H1 (cell line): ENCODE data around the gene IL6R. TPM values are rescaled to one million over a fixed set of nuclear protein-coding genes. Genes with fewer than 3 reads are reported as not detected.
"Not testable (repeated sequence)": the region's sequence is repeated elsewhere in the genome, so short reads cannot be mapped to it uniquely, and the experiment has no call there.

Experiments used
- CTCF ChIA-PET: fragments of 300-600 bp; sonication (Branson Sonifier 250); formaldehyde crosslinking; loops from one replicate; lab custom pipeline; 2021; ENCODE audit not compliant: partially characterized antibody; lab: Charles Lee
- POLR2A ChIA-PET: fragments of 300-600 bp; sonication (Branson Sonifier 250); formaldehyde crosslinking; loops from one replicate; lab custom pipeline; 2021; ENCODE audit warnings: inconsistent platforms; ENCODE audit not compliant: partially characterized antibody; lab: Charles Lee
- DNase-seq, 2 experiments: peaks; one replicate each; pipeline versions ENCODE4 v3.0.0 to v3.0.0-alpha.2; 2010 to 2022; ENCODE audit warnings: low spot score in 2 of 2, low read depth in 1 of 2, mixed read lengths in 1 of 2
- FAIRE-seq: peaks from 2 replicates; lab custom pipeline; 2011; peaks lifted over from hg19 to GRCh38; lab: Jason Lieb, UNC
- H2AFZ ChIP-seq: 2 replicates; pipeline ENCODE4 v1.8.1; 2012; ENCODE audit warnings: low read length, inconsistent platforms
- H2AK5ac ChIP-seq: 2 replicates; pipeline ENCODE4 v1.6.1; 2013; ENCODE audit warnings: low read depth, low read length
- H2BK120ac ChIP-seq: replicated peaks from 2 replicates; pipeline ENCODE3; 2013; ENCODE audit warnings: low read depth, low read length, inconsistent platforms
- H2BK12ac ChIP-seq: 2 replicates; pipeline ENCODE4 v1.6.1; 2013; ENCODE audit warnings: low read depth, low read length
- H2BK15ac ChIP-seq: 2 replicates; pipeline ENCODE4 v1.6.1; 2013; ENCODE audit warnings: low read length
- H2BK20ac ChIP-seq: 2 replicates; pipeline ENCODE4 v1.6.1; 2013; ENCODE audit warnings: low read length
- H2BK5ac ChIP-seq: 2 replicates; pipeline ENCODE4 v1.6.1; 2013; ENCODE audit warnings: low read depth, low read length
- H3K14ac ChIP-seq: 2 replicates; pipeline ENCODE4 v1.6.1; 2013; ENCODE audit warnings: inconsistent platforms; ENCODE audit not compliant: insufficient read length
- H3K18ac ChIP-seq: 2 replicates; pipeline ENCODE4 v1.6.1; 2013; ENCODE audit warnings: low read length; ENCODE audit errors: extremely low read depth
- H3K23ac ChIP-seq: 2 replicates; pipeline ENCODE4 v1.6.1; 2013; ENCODE audit warnings: inconsistent platforms; ENCODE audit not compliant: insufficient read length
- H3K23me2 ChIP-seq: 2 replicates; pipeline ENCODE4 v1.6.1; 2013; ENCODE audit warnings: low read depth, low read length
- H3K27ac ChIP-seq: 2 replicates; pipeline ENCODE4 v1.6.1; 2011; ENCODE audit warnings: low read depth, low read length, inconsistent platforms
- H3K27me3 ChIP-seq, 4 experiments: replicated peaks in 1 of 4; 1 replicate in 1 of 4; 2 replicates in 3 of 4; pipeline versions ENCODE4 v1.6.1 to v1.8.1; 2011 to 2013; ENCODE audit warnings: low read length in 3 of 4, mild to moderate bottlenecking in 3 of 4, inconsistent platforms in 2 of 4, mixed read lengths in 2 of 4, moderate library complexity in 1 of 4; ENCODE audit not compliant: control insufficient read depth in 3 of 4, insufficient read depth in 3 of 4; ENCODE audit errors: extremely low read depth in 1 of 4
- H3K36me3 ChIP-seq, 4 experiments: 2 replicates each; pipeline versions ENCODE4 v1.6.1 to v1.8.1; 2011 to 2013; ENCODE audit warnings: mild to moderate bottlenecking in 4 of 4, low read length in 3 of 4, moderate library complexity in 2 of 4, control low read depth in 1 of 4, inconsistent platforms in 1 of 4; ENCODE audit not compliant: insufficient read depth in 4 of 4, control insufficient read depth in 2 of 4
- H3K4ac ChIP-seq: replicated peaks from 2 replicates; pipeline ENCODE3; 2013; ENCODE audit warnings: low read length, low read depth, mixed read lengths, inconsistent platforms; ENCODE audit not compliant: insufficient read length
- H3K4me1 ChIP-seq, 4 experiments: replicated peaks in 1 of 4; 1 replicate in 1 of 4; 2 replicates in 3 of 4; pipeline versions ENCODE4 v1.6.1 to v1.8.1; 2011 to 2013; ENCODE audit warnings: low read length in 3 of 4, inconsistent platforms in 2 of 4, mixed read lengths in 1 of 4; ENCODE audit not compliant: insufficient read depth in 4 of 4, control insufficient read depth in 3 of 4
- H3K4me2 ChIP-seq, 2 experiments: 2 replicates each; pipeline versions ENCODE4 v1.6.1 to v1.8.1; 2011 to 2013; ENCODE audit warnings: low read depth in 2 of 2, low read length in 2 of 2, control low read depth in 1 of 2, inconsistent platforms in 1 of 2, mild to moderate bottlenecking in 1 of 2; ENCODE audit not compliant: insufficient read depth in 1 of 2
- H3K4me3 ChIP-seq, 4 experiments: fragments of 200-600, 300-600 bp in 1 of 4; sonication (generic), shearing (Covaris generic), sonication (Bioruptor Twin) in 1 of 4; 2 replicates each; pipeline versions ENCODE4 v1.5.1 to v1.8.1; 2011 to 2016; ENCODE audit warnings: low read length in 4 of 4, low read depth in 3 of 4, control low read depth in 2 of 4, inconsistent platforms in 2 of 4, mild to moderate bottlenecking in 2 of 4, mixed read lengths in 1 of 4, moderate library complexity in 1 of 4; ENCODE audit not compliant: insufficient read depth in 2 of 4; ENCODE audit errors: extremely low read depth in 1 of 4
- H3K56ac ChIP-seq: replicated peaks from 2 replicates; pipeline ENCODE3; 2013; ENCODE audit warnings: low read depth, mild to moderate bottlenecking, mixed read lengths, low read length, inconsistent platforms; ENCODE audit not compliant: insufficient read length
- H3K79me1 ChIP-seq: 2 replicates; pipeline ENCODE4 v1.6.1; 2013; ENCODE audit warnings: low read depth, low read length, control low read depth
- H3K79me2 ChIP-seq, 2 experiments: 2 replicates each; pipeline versions ENCODE4 v1.6.1 to v1.8.1; 2012 to 2013; ENCODE audit warnings: low read length in 2 of 2, mild to moderate bottlenecking in 2 of 2, inconsistent platforms in 1 of 2; ENCODE audit not compliant: insufficient read depth in 2 of 2, control insufficient read depth in 1 of 2
- H3K9ac ChIP-seq, 4 experiments: replicated peaks in 1 of 4; 1 replicate in 1 of 4; 2 replicates in 3 of 4; pipeline versions ENCODE4 v1.6.1 to v1.8.1; 2011 to 2013; ENCODE audit warnings: low read depth in 3 of 4, low read length in 3 of 4, control low read depth in 2 of 4, mild to moderate bottlenecking in 2 of 4, moderate library complexity in 2 of 4, inconsistent platforms in 1 of 4; ENCODE audit errors: extremely low read depth in 1 of 4
- H3K9me3 ChIP-seq, 2 experiments: 2 replicates each; pipeline versions ENCODE4 v1.6.1 to v1.8.1; 2012 to 2013; ENCODE audit warnings: mild to moderate bottlenecking in 2 of 2, moderate library complexity in 2 of 2, control low read depth in 1 of 2, inconsistent platforms in 1 of 2, low read depth in 1 of 2, low read length in 1 of 2, mixed read lengths in 1 of 2; ENCODE audit not compliant: insufficient read depth in 2 of 2
- H4K20me1 ChIP-seq, 2 experiments: replicated peaks in 1 of 2; 2 replicates each; pipeline versions ENCODE3 to v1.8.1; 2011 to 2013; ENCODE audit warnings: inconsistent platforms in 2 of 2, low read length in 2 of 2, mild to moderate bottlenecking in 1 of 2; ENCODE audit not compliant: insufficient read depth in 2 of 2, control insufficient read depth in 1 of 2
- H4K5ac ChIP-seq: 2 replicates; pipeline ENCODE4 v1.6.1; 2013; ENCODE audit warnings: low read length, low read depth, mixed read lengths, inconsistent platforms; ENCODE audit not compliant: insufficient read length
- H4K8ac ChIP-seq: 2 replicates; pipeline ENCODE4 v1.8.0; 2013; ENCODE audit warnings: mild to moderate bottlenecking, moderate library complexity, low read length, inconsistent platforms; ENCODE audit not compliant: insufficient read depth; ENCODE audit errors: extremely low read depth
- H4K91ac ChIP-seq: replicated peaks from 2 replicates; pipeline ENCODE3; 2013; ENCODE audit warnings: low read length, mixed read lengths, inconsistent platforms; ENCODE audit not compliant: insufficient read length
- ASH2L ChIP-seq: fragments of 200-600, 300-600 bp; sonication (generic); IDR thresholded peaks from one replicate; pipeline ENCODE4 v1.7.1; 2017; ENCODE audit warnings: low read length
- CTBP2 ChIP-seq: IDR thresholded peaks from 2 replicates; pipeline ENCODE4 v1.7.0; 2011; ENCODE audit warnings: borderline replicate concordance, mild to moderate bottlenecking, moderate library complexity, mixed read lengths, low read length; ENCODE audit not compliant: insufficient read depth, insufficient read length
- EGR1 ChIP-seq: IDR thresholded peaks from 2 replicates; pipeline ENCODE4 v1.6.1; 2011; ENCODE audit warnings: low read depth, low read length, borderline replicate concordance
- KDM4A ChIP-seq: IDR thresholded peaks from one replicate; pipeline ENCODE4 v1.7.1; 2012; ENCODE audit warnings: low read depth, mild to moderate bottlenecking, moderate library complexity, low read length, inconsistent platforms; ENCODE audit not compliant: severe bottlenecking
- KDM5A ChIP-seq: fragments of 200-600 bp; IDR thresholded peaks from 2 replicates; pipeline ENCODE4 v1.7.1; 2012; ENCODE audit warnings: mild to moderate bottlenecking, low read length, inconsistent platforms, mixed read lengths
- WGBS, 2 experiments: shearing (Covaris generic) in 1 of 2; methylation state at CpG; one replicate each; pipeline versions ENCODE4 v1.1.6 to v1.1.7; 2013 to 2015; ENCODE audit warnings: low lambda C conversion rate in 2 of 2, mixed read lengths in 2 of 2, inconsistent platforms in 1 of 2, low coverage in 1 of 2, missing lambda C conversion rate in 1 of 2; ENCODE audit not compliant: insufficient replicate concordance in 2 of 2, insufficient coverage in 1 of 2, insufficient read length in 1 of 2; ENCODE audit errors: extremely low coverage in 1 of 2, missing lambda C conversion rate in 1 of 2; 5-methylcytosine and 5-hydroxymethylcytosine counted together
- polyA plus RNA-seq, 7 experiments: library from polyadenylated mRNA; depleted of rRNA in 3 of 7; stranded (reverse) in 5 of 7; unstranded in 2 of 7; fragments of >200 nt in 5 of 7; fragments of 200-250 nt in 2 of 7; gene quantifications; 1 replicate in 5 of 7; 2 replicates in 1 of 7; 4 replicates in 1 of 7; pipeline versions ENCODE4 v1.2.1 to v1.2.3, GENCODE V29; 2011 to 2013; ENCODE audit warnings: missing spikeins in 2 of 7, mixed read lengths in 2 of 7
- total RNA-seq: library from RNA; stranded (reverse); fragmentation: NEBNext Ultra II Directional; extraction: Animal tissue kit (Norgen Biotek cat#: 25700); gene quantifications from 2 replicates; pipeline ENCODE4 v1.2.1, GENCODE V29; 2021

IL6R gene
- total and polyA plus RNA-seq, 2 of the 8 experiments (the other 6 are each of a cell fraction or from before 2014, with no cell fraction given) = 2.3 to 3.0 TPM

DNA sequence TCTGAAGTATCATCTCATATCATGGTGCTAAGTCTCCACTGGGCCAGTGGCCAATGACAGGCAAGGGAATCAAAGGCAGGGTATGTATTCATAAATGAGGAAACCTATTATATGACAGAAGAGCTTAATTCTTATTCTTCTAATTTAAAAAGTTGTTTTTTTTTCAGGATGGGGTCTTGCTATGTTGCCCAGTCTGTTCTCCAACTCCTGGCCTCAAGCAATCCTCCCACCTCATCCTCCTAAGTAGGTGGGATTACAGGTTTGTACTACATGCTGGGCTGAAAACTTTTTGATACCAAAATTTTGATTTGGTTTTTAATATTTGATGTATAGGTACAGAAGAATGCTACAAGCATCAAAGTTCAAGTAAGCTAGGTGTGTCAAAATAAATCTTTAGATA, 44.9 kb upstream of the IL6R start (continued):
- no peak for TF ChIP-seq KDM5A
- no peak for TF ChIP-seq KDM4A
- TF ChIP-seq CTBP2 = no peak
- TF ChIP-seq ASH2L = no peak
- TF ChIP-seq EGR1 = no peak

- not testable (repeated sequence) for DNase-seq, H3K9me3 ChIP-seq, FAIRE-seq, H2BK12ac ChIP-seq, H2AK5ac ChIP-seq, H2AFZ ChIP-seq, H4K91ac ChIP-seq, H3K4me2 ChIP-seq, H3K27ac ChIP-seq, H2BK20ac ChIP-seq, H3K4ac ChIP-seq, H3K36me3 ChIP-seq, H2BK15ac ChIP-seq, H3K23me2 ChIP-seq, H3K4me1 ChIP-seq, H2BK5ac ChIP-seq, H3K23ac ChIP-seq, H4K8ac ChIP-seq, H4K20me1 ChIP-seq, H3K9ac ChIP-seq, H3K56ac ChIP-seq, H4K5ac ChIP-seq, H3K14ac ChIP-seq, H3K27me3 ChIP-seq, H3K4me3 ChIP-seq, H3K18ac ChIP-seq, H3K79me1 ChIP-seq, H2BK120ac ChIP-seq, H3K79me2 ChIP-seq
- ChIA-PET CTCF (interaction anchor here (0.7 to 1.6 kb wide), 8 partner anchors 8 to 400 kb away, joined by 3 to 12 read pairs (median 4); no protein-coding TSS in a partner anchor), POLR2A (interaction anchor here (1.4 kb wide), 1 partner anchor 9 kb away, joined by 3 read pairs; no protein-coding TSS in a partner anchor)
- WGBS, 2 experiments = 89% methylated on average over 5 of the region's 5 CpGs; no CpG with 5 or more reads in 1 of the 2 experiments
Observed at GRCh38 chr1:154360881-154361280, 44.3 kb upstream of the IL6R start.
